ENCODE results near the gene CCDC78.

The CCDC78 gene

DNA sequence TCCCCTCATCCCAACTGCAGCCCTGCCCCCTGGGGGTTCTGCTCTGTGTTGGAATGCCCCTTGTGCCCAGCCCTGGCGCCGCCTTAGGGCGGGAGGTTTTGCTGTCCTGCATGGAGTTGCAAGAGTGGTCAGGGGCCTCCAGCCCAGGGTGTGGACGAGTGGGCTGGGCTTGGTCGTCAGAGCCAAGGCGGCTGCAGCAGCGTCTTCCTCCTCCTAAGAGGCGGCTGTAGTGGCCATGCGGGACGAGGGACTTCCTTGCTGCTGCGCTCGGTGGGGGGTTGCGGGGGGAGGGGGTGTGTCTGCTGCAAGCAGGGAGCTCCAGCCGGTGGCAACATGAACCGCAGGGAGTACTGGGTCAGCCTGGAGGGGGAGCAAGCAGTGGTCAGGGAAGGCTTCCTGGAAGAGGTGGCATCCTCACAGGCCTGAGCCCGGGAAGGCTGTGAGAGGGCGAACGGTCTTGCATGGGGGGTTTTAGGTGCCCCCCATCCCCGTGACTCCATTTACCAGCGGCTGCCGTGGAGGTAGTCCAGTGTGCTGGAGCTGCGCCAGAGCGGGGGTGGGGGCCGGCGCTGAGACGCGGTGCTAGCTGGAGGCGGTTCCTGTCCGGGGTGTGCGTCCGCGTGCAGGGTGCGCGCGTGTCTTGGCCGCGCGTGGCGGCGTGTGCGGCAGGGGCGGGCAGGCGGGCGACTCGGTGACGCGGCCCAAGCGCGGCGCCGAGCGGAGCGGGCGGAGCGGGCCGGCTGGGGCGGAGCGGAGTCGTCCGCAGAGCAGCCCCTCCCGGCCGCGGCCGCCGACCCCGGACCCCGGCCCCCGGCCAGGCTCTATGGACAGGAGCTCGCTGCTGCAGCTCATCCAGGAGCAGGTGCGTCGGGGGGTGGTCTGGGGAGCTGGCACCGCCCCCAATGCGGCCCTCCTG is 51.0 kb downstream of the CCDC78 start, which contains the start of gene RHBDL1:
TSS of gene RHBDL1 (plus strand) at position 704 of the 916 bp plus-strand sequence. CDS start at position 824, 120 bp downstream.
- DNase-seq (ENCODE audit: insufficient read length): no peak
- no peak for FAIRE-seq
- TF ChIP-seq POLR2AphosphoS5 (IDR thresholded peaks at IDR 0.05; ENCODE audit: low read depth, low read length) (no peak), TAF1 (IDR thresholded peaks at IDR 0.05; ENCODE audit: borderline replicate concordance, low read depth, low read length) (no peak), POLR2A (IDR thresholded peaks at IDR 0.05; ENCODE audit: low read depth, low read length) (peak; percentile 57; the same call in 1 of the 2 replicates)

DNA sequence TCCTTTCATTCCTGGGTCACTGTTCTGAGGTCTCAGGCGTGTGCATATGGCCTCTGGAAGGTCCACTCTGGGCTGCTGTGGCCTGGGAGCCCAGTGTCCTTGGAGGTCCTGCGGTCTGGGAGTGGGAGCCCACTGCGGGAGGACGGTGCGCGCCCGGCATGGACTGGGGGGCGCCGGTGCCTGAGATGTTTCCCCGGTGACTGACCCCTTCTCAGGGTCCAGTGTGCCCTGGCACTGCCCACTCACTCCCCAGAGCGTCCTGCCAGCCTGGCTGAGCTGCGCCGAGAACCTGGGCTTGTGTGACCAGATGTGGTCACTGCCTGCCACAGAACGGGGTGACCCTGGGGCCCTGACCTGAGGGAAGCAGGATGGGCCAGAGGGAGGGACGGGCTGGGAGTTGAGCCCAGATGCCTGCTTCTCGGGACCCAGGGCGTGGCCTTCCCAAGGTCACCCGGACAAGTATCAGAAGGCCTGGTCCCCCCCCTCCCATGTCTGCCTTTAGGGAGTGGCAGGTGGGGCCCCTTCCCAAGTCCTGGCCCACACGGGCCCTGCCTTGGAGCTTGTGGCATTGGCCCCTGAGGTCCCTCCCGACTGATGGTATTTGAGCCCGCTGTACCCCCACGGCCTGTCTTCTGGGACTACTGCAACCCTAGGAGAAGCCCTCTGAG is 51.9 kb downstream of the CCDC78 start:
- TF ChIP-seq POLR2AphosphoS5 (IDR thresholded peaks at IDR 0.05; ENCODE audit: low read depth, low read length) (0 out of 2 replicates have a peak, but pooled peaks have one; percentile 9), POLR2A (IDR thresholded peaks at IDR 0.05; ENCODE audit: low read depth, low read length) (no peak)
- FAIRE-seq (no peak), DNase-seq (ENCODE audit: insufficient read length) (no peak)

DNA sequence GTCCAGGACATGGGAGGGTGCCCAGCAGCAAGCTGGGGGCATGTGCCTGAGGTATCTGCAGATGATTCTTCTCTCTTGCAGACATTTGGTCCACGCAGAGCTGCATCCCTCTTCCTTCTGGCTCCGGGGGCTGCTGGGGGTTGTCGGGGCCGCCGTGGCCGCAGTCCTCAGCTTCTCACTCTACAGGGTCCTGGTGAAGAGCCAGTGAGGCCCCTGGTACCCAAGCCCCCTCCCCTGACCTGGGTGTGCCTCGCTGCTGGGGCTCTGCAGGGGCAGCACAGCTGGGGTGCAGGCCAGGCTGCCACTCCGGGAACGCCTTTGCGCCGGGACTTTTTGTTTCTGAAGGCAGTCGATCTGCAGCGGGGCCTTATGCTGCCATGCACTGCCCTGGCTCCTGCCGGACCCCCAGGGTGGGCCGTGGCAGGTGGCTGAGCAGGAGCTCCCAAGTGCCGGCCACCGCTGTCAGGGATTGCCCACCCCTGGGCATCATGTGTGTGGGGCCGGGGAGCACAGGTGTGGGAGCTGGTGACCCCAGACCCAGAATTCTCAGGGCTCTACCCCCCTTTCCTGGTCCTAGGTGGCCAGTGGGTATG is 52.7 kb downstream of the CCDC78 start:
- no peak for FAIRE-seq
- TF ChIP-seq POLR2AphosphoS5 (IDR thresholded peaks at IDR 0.05; ENCODE audit: low read depth, low read length): no peak
- TF ChIP-seq POLR2A (IDR thresholded peaks at IDR 0.05; ENCODE audit: low read depth, low read length): no peak
- no peak for TF ChIP-seq TAF1 (IDR thresholded peaks at IDR 0.05; ENCODE audit: borderline replicate concordance, low read depth, low read length)
- DNase-seq (ENCODE audit: insufficient read length): no peak

DNA sequence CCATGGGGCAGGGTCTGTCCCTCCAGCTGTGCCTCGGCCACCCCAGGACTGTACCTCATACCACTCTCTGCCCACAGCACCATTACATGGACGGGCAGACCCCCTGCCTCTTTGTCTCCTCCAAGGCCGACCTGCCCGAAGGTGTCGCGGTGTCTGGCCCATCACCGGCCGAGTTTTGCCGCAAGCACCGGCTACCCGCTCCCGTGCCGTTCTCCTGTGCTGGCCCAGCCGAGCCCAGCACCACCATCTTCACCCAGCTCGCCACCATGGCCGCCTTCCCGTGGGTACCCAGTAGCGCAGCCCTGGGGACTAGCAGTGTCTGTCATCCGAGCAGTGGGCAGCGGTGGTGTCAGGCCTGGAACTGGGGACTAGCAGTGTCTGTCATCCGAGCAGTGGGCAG is 53.4 kb downstream of the CCDC78 start:
- TF ChIP-seq POLR2A (IDR thresholded peaks at IDR 0.05; ENCODE audit: low read depth, low read length) (no peak), TAF1 (IDR thresholded peaks at IDR 0.05; ENCODE audit: borderline replicate concordance, low read depth, low read length) (no peak), POLR2AphosphoS5 (IDR thresholded peaks at IDR 0.05; ENCODE audit: low read depth, low read length) (no peak)
- no peak for FAIRE-seq
- no peak for DNase-seq (ENCODE audit: insufficient read length)
